ENCODE data around the gene FRMD4B. TPM values are rescaled to one million over a fixed set of nuclear protein-coding genes. Genes with fewer than 3 reads are reported as not detected.

The FRMD4B gene
- total and polyA plus RNA-seq, 2 experiments from 2014 or later, result 6.4 to 12.8 TPM

DNA sequence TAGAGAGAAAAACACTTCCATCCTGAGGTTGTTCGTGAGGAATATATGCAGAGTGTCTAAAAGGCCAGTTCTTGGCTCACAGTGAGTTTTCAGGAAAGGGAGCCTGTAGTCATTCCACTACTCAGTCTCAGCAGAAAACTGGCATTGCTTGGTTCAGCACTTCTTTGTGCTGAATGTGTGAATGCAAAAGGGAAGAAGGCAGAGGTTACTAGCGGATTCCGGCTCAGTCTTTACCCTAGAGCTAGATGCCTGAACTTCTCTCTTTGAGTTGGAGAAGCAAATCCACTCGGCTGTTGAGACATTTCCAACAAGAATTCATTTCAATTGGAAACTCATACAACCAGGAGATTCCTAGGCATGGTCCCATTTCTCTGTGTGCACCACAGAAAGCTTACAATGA is 23.1 kb upstream of the FRMD4B start:
- no peaks in the 10 kb centered on the region for H3K27me3 ChIP-seq (ENCODE audit: insufficient read depth)
- Mint-ChIP-seq H3K4me1 (peaks cover 19% of the 10 kb centered on the region; the same call in 2 of the 3 replicates), H3K27me3 (ENCODE audit: insufficient read depth, low read depth, poor library complexity) (peaks cover 2% of the 10 kb centered on the region), H3K4me3 (no peak overlapping the region), H3K27ac (no peak overlapping the region), H3K9me3 (peaks cover 4% of the 10 kb centered on the region; the same call in 1 of the 3 replicates), H3K36me3 (ENCODE audit: low read depth) (0 out of 3 replicates have a peak, but pooled peaks cover 2% of the 10 kb centered on the region)
- ATAC-seq (no peak), DNase-seq (ENCODE audit: low spot score) (no peak)
- H3K4me2 ChIP-seq, result no peak overlapping the region
- TF ChIP-seq ETS1 (IDR thresholded peaks at IDR 0.05), result no peak
- TF ChIP-seq JUNB (IDR thresholded peaks at IDR 0.05; ENCODE audit: unreplicated experiment), result no peak
- TF ChIP-seq EZH2 (IDR thresholded peaks at IDR 0.05; ENCODE audit: low read depth, unreplicated experiment), result no peak
- no peak for TF ChIP-seq REST (IDR thresholded peaks at IDR 0.05; ENCODE audit: unreplicated experiment)
- TF ChIP-seq NANOG (IDR thresholded peaks at IDR 0.05; ENCODE audit: borderline replicate concordance), result no peak
- TF ChIP-seq STAT1 (IDR thresholded peaks at IDR 0.05; ENCODE audit: unreplicated experiment), result no peak
- H3K4me1 ChIP-seq (ENCODE audit: insufficient read depth), result peaks cover 12% of the 10 kb centered on the region; the same call in 1 of the 2 replicates
- no peak overlapping the region for H2AFZ ChIP-seq
- no peaks in the 10 kb centered on the region for H3K36me3 ChIP-seq (ENCODE audit: insufficient read depth)
- no peaks in the 10 kb centered on the region for H3F3A ChIP-seq (replicated peaks; ENCODE audit: low read depth)
- no peaks in the 10 kb centered on the region for H4K20me1 ChIP-seq (replicated peaks; ENCODE audit: insufficient read depth)
- H3K4me3 ChIP-seq, result no peak overlapping the region
- no peak overlapping the region for H3K27ac ChIP-seq (ENCODE audit: low read depth)
- no peaks in the 10 kb centered on the region for H3K79me2 ChIP-seq (replicated peaks; ENCODE audit: insufficient read depth)
- H3K9me2 ChIP-seq (ENCODE audit: insufficient read depth), result no peaks in the 10 kb centered on the region

GRCh38 chr3:69408542-69408941 is 22.7 kb upstream of the FRMD4B start:
- Histone ChIP-seq H3K9me2 (ENCODE audit: insufficient read depth) (no peaks in the 10 kb centered on the region), H3K79me2 (replicated peaks; ENCODE audit: insufficient read depth) (no peaks in the 10 kb centered on the region), H2AFZ (no peak overlapping the region), H3K4me3 (no peak overlapping the region), H3K4me2 (no peak overlapping the region), H3K27me3 (ENCODE audit: insufficient read depth) (no peaks in the 10 kb centered on the region), H3K36me3 (ENCODE audit: insufficient read depth) (no peaks in the 10 kb centered on the region), H3K4me1 (ENCODE audit: insufficient read depth) (peaks cover 12% of the 10 kb centered on the region; the same call in 1 of the 2 replicates), H3F3A (replicated peaks; ENCODE audit: low read depth) (no peaks in the 10 kb centered on the region), H4K20me1 (replicated peaks; ENCODE audit: insufficient read depth) (no peaks in the 10 kb centered on the region), H3K27ac (ENCODE audit: low read depth) (no peak overlapping the region)
- Mint-ChIP-seq H3K4me3 (no peak overlapping the region), H3K36me3 (ENCODE audit: low read depth) (0 out of 3 replicates have a peak, but pooled peaks cover 2% of the 10 kb centered on the region), H3K9me3 (peaks cover 4% of the 10 kb centered on the region; the same call in 1 of the 3 replicates), H3K4me1 (peaks cover 19% of the 10 kb centered on the region; the same call in 2 of the 3 replicates), H3K27ac (no peak overlapping the region), H3K27me3 (ENCODE audit: insufficient read depth, low read depth, poor library complexity) (peaks cover 2% of the 10 kb centered on the region)
- DNase-seq (ENCODE audit: low spot score), result no peak
- ATAC-seq, result no peak
- no peak for TF ChIP-seq POLR2AphosphoS5 (IDR thresholded peaks at IDR 0.05; ENCODE audit: low read depth)
- no peak for TF ChIP-seq ETS1 (IDR thresholded peaks at IDR 0.05)
- no peak for TF ChIP-seq JUNB (IDR thresholded peaks at IDR 0.05; ENCODE audit: unreplicated experiment)
- TF ChIP-seq EZH2 (IDR thresholded peaks at IDR 0.05; ENCODE audit: low read depth, unreplicated experiment), result no peak
- no peak for TF ChIP-seq REST (IDR thresholded peaks at IDR 0.05; ENCODE audit: unreplicated experiment)
- TF ChIP-seq STAT1 (IDR thresholded peaks at IDR 0.05; ENCODE audit: unreplicated experiment), result no peak
- no peak for TF ChIP-seq EZH2phosphoT487 (IDR thresholded peaks at IDR 0.05; ENCODE audit: unreplicated experiment)
- TF ChIP-seq CTCF (conservative IDR thresholded peaks at IDR 0.05; ENCODE audit: low read depth in 2 of 2), result no peak
- no peak for TF ChIP-seq CREB1 (CRISPR knock-in tag; IDR thresholded peaks at IDR 0.05; ENCODE audit: low read depth)
